Measurements from ENCODE around the gene UBN1.
"Not testable (repeated sequence)": the region's sequence is repeated elsewhere in the genome, so short reads cannot be mapped to it uniquely, and the experiment has no call there.

UBN1 gene

DNA sequence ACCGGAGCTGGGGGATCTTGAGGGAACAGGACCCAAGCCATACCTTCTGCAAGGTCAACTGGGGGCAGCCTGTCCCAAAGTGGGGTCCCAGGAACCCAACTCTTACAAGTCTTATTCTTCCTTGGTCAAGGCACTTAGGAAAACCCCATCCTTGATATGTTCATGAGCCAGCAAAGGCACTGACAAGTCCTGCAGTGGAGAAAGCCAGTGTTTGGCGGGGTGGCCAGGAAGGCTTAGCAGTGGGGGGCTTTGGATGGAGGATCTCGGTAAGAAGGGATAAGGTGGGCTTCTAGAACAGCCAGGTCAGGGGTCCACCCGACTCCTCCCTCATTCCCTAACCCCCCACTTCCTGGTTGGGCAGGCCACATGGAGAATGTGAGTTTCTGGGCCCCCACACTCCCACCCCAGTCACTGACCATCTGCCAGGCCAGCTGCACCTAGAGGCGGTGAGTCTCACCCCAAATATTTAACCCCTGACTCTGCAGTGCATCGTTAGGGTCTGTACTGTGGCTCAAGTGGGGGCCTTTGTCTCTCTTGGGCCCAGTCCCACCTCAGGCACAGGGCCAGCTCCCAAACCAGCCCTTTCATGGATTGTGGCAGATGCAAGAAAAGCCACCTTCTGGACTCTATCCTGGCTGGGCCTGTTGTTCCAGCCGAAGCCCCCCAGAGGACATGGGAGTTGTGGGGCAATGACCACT, 67.4 kb downstream of the UBN1 start:
- Mint-ChIP-seq H3K36me3 (no peaks in the 10 kb centered on the region), H3K9me3 (no peaks in the 10 kb centered on the region), H3K27me3 (peaks cover 30% of the 10 kb centered on the region), H3K4me1 (no peaks in the 10 kb centered on the region), H3K4me3 (no peak overlapping the region), H3K27ac (no peak overlapping the region)
- ATAC-seq, result no peak

DNA sequence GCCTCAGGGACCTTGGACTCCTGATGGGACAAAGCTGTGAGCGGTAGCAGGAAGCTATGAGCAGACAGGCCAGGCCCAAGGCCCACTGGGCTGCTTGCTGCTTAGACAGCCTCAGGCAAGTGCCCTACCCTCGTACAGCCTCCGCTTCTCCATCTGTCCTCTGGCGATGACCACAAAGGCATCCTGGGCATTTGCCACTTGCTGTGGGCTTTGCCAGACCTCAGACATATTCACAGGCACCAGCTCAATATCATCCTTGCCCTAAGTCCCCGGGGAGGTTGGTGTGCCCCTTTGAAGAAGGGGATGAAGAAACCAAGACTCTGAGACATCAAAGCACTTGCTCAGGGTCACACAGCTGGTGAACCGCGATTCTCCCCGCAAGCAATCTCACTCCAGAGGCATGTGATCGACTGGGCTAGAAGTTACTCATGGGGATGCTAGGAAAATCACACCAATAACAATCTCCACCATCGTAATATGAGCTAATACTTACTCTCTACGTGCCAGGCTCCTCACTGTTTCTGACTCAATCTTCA, 68.0 kb downstream of the UBN1 start:
- Mint-ChIP-seq H3K9me3 (no peaks in the 10 kb centered on the region), H3K36me3 (no peaks in the 10 kb centered on the region), H3K27me3 (peaks cover 35% of the 10 kb centered on the region), H3K4me1 (no peaks in the 10 kb centered on the region), H3K4me3 (no peak overlapping the region), H3K27ac (no peak overlapping the region)
- no peak for ATAC-seq

DNA sequence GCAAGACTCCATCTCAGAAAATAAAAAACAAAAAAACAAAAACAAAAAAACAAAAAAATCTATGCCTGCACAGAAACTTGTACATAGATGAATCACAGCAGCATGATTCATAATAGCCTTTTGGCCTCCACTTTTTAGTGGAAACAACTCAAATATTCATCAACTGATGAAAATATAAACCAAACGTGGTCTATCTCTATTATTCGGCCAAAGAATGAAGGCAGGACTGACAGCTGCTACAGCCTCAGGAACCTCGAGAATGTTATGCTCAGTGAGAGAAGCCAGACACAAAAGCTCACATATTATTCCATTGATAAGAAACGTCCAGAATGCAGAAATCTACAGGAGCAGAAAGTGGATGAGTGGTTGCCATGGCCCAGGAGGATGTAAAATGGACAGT, 69.8 kb downstream of the UBN1 start:
- no peaks in the 10 kb centered on the region for H3K36me3 Mint-ChIP-seq
- ATAC-seq, result no peak
- no peaks in the 10 kb centered on the region for H3K4me1 Mint-ChIP-seq
- no peak overlapping the region for H3K27ac Mint-ChIP-seq
- no peak overlapping the region for H3K4me3 Mint-ChIP-seq
- peaks cover 35% of the 10 kb centered on the region for H3K27me3 Mint-ChIP-seq
- no peaks in the 10 kb centered on the region for H3K9me3 Mint-ChIP-seq

DNA sequence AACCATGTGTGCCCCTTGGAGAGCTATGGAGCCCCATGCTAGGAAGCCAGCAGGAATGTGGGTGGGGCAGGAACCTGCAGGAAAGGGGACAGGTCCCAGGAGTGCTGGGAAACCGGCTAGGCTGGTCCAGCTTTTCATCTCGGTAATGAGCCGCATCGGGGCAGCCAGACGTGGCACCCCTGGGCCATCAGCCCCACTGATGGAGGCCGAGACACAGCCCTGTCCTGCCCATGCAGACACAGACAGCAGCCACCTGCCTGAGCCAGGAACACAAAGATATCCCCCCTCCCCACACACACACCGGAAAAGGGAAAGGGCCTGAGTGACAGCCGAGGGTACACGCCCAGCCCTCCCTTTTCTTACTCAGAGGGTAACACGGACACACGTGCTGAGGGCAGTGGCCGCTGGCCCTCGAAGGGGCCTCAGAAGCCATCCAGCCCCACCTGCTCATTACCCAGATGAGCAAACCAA, 71.5 kb downstream of the UBN1 start:
- H3K4me1 Mint-ChIP-seq, result no peaks in the 10 kb centered on the region
- no peaks in the 10 kb centered on the region for H3K36me3 Mint-ChIP-seq
- no peak overlapping the region for H3K4me3 Mint-ChIP-seq
- ATAC-seq, result peak; percentile 12
- peaks cover 41% of the 10 kb centered on the region for H3K27me3 Mint-ChIP-seq
- H3K27ac Mint-ChIP-seq, result no peak overlapping the region
- H3K9me3 Mint-ChIP-seq, result no peaks in the 10 kb centered on the region

DNA sequence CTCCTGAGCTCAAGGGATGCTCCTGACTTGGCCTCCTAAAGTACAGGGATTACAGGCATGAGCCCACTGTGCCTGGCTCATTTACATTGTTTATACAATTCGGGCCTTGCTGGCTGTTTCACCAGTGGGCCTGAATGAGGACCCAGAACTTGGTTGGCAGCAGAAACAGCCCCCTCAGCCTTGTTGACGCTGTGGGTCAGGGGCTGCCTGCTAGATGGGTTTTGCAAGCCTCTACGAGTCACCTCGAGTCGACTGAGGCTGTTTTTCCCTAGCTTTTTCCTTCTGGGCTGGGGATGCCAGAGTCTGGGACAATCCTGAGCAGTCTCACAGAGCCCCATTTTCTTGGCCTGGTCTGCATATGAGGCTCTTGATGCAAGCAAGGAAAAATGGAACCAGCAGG, 73.5 kb downstream of the UBN1 start:
- H3K4me3 Mint-ChIP-seq, result no peak overlapping the region

DNA sequence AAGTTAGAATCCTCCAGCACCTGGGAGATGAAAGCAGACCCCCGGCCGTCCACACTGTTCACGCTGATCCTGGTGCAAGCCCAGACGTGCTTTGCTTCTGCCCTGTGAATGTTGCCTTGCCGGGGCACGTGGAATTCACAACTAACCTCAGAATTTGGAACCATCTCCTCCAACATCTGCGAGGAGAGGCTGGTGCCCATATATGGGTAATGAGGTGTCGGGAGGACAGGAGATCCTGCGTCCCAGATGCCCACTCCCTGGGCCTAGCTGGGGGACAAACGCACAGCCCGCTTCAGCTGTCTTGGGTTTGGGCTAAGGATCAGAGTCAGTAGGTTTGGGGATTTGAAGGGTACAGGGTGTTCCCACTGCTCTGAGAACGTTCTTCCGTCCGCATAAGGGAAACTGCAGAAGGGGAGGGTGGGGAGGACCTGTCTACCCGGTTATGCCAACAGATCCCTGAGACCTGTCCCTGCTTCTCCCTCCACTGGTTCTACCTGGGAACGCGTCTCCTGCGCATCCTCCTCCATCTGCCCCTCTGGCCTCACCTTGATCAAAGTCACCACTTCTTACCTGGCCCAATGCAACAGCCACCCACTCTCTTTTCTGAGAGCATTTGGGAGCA, 75.6 kb downstream of the UBN1 start:
- H3K36me3 Mint-ChIP-seq, result peaks cover 6% of the 10 kb centered on the region
- peaks cover 45% of the 10 kb centered on the region for H3K27me3 Mint-ChIP-seq
- ATAC-seq, result no peak
- no peaks in the 10 kb centered on the region for H3K4me1 Mint-ChIP-seq
- no peak overlapping the region for H3K27ac Mint-ChIP-seq
- H3K9me3 Mint-ChIP-seq, result peaks cover 10% of the 10 kb centered on the region
- H3K4me3 Mint-ChIP-seq, result no peak overlapping the region

More for the DNA sequence above, 73.5 kb downstream of the UBN1 start:
- Mint-ChIP-seq H3K27me3 (peaks cover 45% of the 10 kb centered on the region), H3K4me1 (no peaks in the 10 kb centered on the region), H3K36me3 (no peaks in the 10 kb centered on the region), H3K9me3 (peaks cover 2% of the 10 kb centered on the region), H3K27ac (no peak overlapping the region)
- ATAC-seq, result no peak

DNA sequence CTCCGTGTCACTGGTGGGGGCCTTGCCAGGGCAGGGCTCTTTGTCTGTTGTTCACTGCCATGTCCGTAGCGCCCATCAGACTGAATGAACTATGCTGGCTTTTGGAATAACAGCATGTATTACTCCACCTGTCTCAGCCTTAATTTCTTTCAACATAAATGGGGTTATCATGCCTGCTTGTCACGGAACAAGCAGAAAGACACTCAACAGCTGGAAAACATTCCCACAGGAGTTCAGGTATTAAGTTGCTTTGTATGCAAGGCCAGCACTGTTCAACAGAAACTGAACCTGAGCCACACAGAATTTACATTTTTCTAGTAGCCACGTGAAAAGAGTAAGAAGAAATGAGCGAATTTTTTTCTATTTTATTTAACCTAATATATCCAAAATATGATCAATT, 76.6 kb downstream of the UBN1 start:
- peaks cover 10% of the 10 kb centered on the region for H3K9me3 Mint-ChIP-seq

DNA sequence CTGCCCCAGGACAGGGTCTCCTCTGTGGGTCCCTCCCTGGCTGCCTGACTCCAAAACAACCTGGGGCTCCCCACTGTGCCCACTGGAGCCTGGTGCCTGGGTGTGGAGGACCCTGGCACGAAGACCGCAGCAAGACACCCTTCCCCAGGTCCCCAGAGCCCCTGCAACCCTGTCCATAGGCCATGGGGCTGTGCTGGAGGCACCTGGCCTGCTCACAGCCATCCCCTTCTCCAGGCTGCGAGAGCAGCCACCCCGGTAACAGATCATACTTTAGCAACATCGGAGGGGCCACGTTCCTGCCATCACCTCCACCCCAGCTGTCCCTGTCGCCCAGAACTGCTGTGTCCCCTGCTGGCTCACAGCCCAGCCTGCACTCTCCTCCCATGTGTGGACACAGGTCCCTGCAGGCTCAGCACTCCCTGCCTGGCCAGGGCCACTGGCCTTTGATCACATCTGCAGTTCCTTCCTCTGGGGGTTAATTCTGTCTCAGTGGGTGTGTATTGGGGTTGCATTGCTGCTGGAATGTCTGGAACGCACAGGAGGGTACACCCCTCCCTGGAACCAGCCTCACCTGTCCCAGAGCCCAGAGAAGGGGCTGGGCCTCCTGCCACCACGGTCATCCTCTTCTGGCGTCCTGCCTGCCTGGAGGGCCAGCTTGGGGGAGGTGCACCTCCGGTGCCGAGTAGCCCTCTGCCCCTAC, 77.5 kb downstream of the UBN1 start:
- no peak for ATAC-seq
- peaks cover 6% of the 10 kb centered on the region for H3K36me3 Mint-ChIP-seq
- no peak overlapping the region for H3K4me3 Mint-ChIP-seq
- no peak overlapping the region for H3K27ac Mint-ChIP-seq
- no peaks in the 10 kb centered on the region for H3K4me1 Mint-ChIP-seq
- peaks cover 39% of the 10 kb centered on the region for H3K27me3 Mint-ChIP-seq
- peaks cover 10% of the 10 kb centered on the region for H3K9me3 Mint-ChIP-seq

More for the DNA sequence above, 76.6 kb downstream of the UBN1 start:
- Mint-ChIP-seq H3K27ac (no peak overlapping the region), H3K36me3 (peaks cover 6% of the 10 kb centered on the region), H3K4me3 (no peak overlapping the region), H3K4me1 (no peaks in the 10 kb centered on the region), H3K27me3 (peaks cover 45% of the 10 kb centered on the region)
- ATAC-seq, result no peak

DNA sequence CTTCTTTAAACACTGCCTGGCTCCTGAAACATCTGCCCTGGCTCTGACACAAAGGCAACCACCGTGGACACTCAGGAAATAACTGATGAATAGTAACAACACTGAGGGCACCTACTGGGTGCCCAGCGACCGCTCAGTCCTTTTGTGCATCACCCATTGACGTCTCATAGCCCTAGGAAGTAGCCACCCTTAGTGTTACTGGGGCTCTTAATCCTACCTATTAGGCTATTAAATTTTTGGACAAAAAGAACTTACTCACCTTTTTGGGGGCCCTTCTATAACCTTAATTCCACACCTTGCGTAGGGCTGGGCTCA, 78.0 kb downstream of the UBN1 start:
- H3K36me3 Mint-ChIP-seq, result peaks cover 6% of the 10 kb centered on the region
- no peak overlapping the region for H3K27ac Mint-ChIP-seq
- H3K9me3 Mint-ChIP-seq, result peaks cover 10% of the 10 kb centered on the region
- H3K4me1 Mint-ChIP-seq, result no peaks in the 10 kb centered on the region
- H3K27me3 Mint-ChIP-seq, result peaks cover 37% of the 10 kb centered on the region
- H3K4me3 Mint-ChIP-seq, result no peak overlapping the region
- ATAC-seq, result no peak

DNA sequence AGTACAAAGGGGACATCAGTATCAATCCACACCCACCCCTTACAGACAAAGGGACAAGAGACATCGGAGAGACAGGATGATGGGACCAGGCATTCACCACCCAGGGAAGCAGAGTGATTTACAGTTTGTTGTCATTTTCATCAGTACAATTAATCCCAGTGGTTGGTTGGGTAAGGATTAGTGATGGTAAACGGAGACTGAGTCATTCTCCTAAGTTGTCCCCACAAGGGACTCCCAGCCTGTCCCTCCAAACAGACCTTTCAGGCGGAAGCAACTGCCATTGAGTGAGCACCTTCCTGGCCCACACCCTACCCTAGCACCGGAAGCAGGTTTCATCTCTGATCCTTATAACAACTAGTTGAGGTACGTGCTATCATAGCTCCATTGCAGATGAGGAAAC, 78.5 kb downstream of the UBN1 start:
- H3K4me3 Mint-ChIP-seq, result no peak overlapping the region
- ATAC-seq, result no peak
- H3K27ac Mint-ChIP-seq, result no peak overlapping the region
- H3K4me1 Mint-ChIP-seq, result no peaks in the 10 kb centered on the region
- H3K36me3 Mint-ChIP-seq, result peaks cover 6% of the 10 kb centered on the region
- H3K27me3 Mint-ChIP-seq, result peaks cover 42% of the 10 kb centered on the region
- peaks cover 10% of the 10 kb centered on the region for H3K9me3 Mint-ChIP-seq

DNA sequence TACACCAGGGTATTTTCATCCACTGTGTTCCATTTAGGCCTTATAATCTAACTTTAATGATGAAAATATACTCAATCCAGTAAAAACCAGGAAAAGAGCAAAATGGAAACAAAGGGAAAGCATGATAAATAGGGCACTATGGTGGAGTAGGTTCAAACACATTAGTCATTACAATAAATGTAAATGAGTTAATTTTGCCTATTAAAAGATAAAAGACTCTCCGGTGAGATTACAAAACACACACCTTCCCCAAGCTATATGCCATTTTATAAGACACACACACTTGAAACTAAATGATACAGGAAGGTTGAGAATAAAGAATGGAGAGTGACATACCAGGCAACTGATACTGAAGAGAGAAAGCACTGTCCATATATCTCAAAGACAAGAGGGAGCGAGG, 79.6 kb downstream of the UBN1 start:
- ATAC-seq, result no peak
- Mint-ChIP-seq H3K9me3 (peaks cover 10% of the 10 kb centered on the region), H3K4me3 (no peak overlapping the region), H3K27me3 (peaks cover 41% of the 10 kb centered on the region), H3K4me1 (no peaks in the 10 kb centered on the region), H3K36me3 (peaks cover 6% of the 10 kb centered on the region), H3K27ac (no peak overlapping the region)

DNA sequence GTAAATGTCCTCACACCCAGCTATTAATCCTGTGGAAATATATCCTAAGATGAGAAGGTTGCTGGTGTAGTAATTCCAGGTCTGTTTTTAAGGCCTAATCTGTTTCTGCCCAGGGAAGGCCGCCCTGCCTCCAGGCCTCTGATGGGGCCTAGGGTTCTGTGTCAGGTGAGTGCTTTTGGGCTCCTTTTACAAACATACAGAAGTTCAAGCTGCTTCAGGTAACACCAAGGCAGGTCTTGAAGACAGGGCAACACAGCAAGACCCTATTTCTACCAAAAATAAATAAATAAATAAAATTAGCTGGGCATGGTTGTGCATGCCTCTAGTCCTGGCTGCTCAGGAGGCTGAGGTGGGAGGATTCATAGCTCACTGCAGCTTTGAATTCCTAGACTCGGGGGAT, 80.4 kb downstream of the UBN1 start:
- Mint-ChIP-seq H3K27ac (no peak overlapping the region), H3K4me3 (no peak overlapping the region), H3K27me3 (peaks cover 35% of the 10 kb centered on the region), H3K36me3 (peaks cover 6% of the 10 kb centered on the region), H3K4me1 (no peaks in the 10 kb centered on the region), H3K9me3 (peaks cover 10% of the 10 kb centered on the region)
- no peak for ATAC-seq

DNA sequence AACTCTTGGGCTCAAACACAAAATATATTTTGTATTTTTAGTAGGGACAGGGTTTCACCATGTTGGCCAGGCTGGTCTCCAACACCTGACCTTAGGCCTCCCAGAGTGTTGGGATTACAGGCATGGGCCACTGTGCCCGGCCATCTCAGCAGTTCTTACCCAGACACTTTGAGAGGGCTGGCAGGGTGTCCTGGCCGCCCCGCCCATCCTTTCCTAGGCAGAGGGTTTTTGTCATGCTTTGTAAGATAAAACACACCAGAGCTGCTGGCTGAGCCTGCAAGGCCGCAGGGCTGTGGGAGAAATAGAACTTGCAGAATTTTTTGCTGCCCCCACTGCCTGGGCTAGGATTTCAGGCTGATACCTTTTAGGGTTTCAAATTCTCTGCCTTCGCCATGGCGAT, 80.9 kb downstream of the UBN1 start:
- Mint-ChIP-seq H3K27ac (no peak overlapping the region), H3K4me1 (no peaks in the 10 kb centered on the region), H3K27me3 (peaks cover 35% of the 10 kb centered on the region), H3K4me3 (no peak overlapping the region), H3K36me3 (peaks cover 6% of the 10 kb centered on the region), H3K9me3 (peaks cover 10% of the 10 kb centered on the region)
- no peak for ATAC-seq

DNA sequence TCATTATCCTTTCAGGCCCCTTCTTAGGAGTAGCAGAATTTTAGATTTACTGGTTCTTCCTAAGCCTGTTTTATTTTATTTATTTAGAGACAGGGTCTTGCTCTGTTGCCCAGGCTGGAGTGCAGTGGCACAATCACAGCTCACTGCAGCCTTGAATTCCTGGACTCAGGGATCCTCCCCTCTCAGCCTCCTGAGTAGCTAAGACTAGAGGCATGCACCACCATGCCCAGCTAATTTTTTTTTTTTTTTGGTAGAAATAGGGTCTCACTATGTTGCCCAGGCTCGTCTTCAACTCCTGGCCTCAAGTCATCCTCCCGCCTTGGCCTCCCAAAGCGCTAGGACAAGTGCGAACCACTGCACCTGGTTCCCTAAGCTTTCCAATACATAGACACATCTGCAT, 82.3 kb downstream of the UBN1 start:
- not testable (repeated sequence) for H3K27ac Mint-ChIP-seq, H3K36me3 Mint-ChIP-seq, H3K4me3 Mint-ChIP-seq, ATAC-seq, H3K4me1 Mint-ChIP-seq
- Mint-ChIP-seq H3K9me3 (peaks cover 10% of the 10 kb centered on the region), H3K27me3 (peaks cover 40% of the 10 kb centered on the region)

DNA sequence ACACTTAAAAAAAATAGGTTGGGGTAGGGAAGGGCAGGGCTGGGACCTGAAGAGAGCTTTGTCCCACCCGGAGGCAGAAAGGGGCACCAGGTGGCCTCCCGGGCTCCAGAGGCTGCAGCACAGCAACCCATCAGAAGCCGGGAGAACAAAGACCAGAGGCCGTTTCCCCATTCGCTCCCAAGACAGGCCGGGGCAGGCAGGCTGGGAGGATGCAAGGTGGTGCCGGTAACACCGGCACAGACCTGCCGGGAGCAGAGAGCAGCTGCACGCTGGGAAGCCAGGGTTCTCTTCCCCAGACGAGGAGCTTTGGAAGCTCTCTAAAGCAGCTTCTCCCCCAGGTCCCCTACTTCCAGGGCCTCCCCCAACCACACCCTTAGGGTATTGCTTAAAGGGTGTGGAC, 84.1 kb downstream of the UBN1 start:
- Mint-ChIP-seq H3K4me3 (no peak overlapping the region), H3K9me3 (peaks cover 7% of the 10 kb centered on the region), H3K4me1 (peaks cover 5% of the 10 kb centered on the region), H3K27me3 (peaks cover 51% of the 10 kb centered on the region), H3K27ac (no peak overlapping the region), H3K36me3 (peaks cover 6% of the 10 kb centered on the region)
- no peak for ATAC-seq

Data from stimulated activated memory B cell treated with anti-CD40 and anti-IgM and Interleukin-4, amounts not matched to agents 10 μg/mL and 1 μg/mL and 100 μg/mL, for 72 hours (primary cell).